Tibial nerve (tissue), 3 donors: ENCODE data around the gene SIPA1.

ENCODE experiments used
- POLR2A ChIP-seq, 2 donors: fragments of 450-650 bp; IDR thresholded peaks; one replicate each; pipeline ENCODE4 v1.6.1; 2017; ENCODE audit warnings: antibody characterized with exemption in 2 of 2, mild to moderate bottlenecking in 2 of 2, moderate library complexity in 2 of 2
- TF ChIP-seq, protein P1 (sequence below), 5 experiments: fragments of 200-600 bp in 3 of 5; fragments of 450-650 bp in 2 of 5; sonication (generic) in 3 of 5; IDR thresholded peaks; one replicate each; pipeline ENCODE4 v1.5.1; 2016 to 2019; ENCODE audit warnings: antibody characterized with exemption in 5 of 5, mild to moderate bottlenecking in 3 of 5, moderate library complexity in 2 of 5

DNA sequence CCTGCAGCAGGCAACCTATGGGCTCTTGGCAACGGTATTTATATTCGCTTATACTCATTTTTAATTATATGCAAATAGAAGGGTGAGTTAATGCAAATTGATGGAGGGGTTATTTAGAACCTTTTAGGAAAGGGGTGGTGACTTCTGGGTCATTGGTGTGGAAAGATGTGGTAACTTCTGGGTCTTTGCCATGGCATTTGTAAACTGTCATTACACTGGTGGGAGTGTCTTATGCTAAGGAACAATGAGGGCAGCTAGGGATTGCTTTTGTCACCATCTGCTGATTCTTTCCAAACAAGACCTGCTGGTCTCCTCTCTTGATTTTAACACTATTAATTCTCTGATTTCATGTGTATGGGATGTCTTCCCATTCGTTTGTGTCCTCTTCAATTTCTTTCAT lies 62.5 kb downstream of the SIPA1 start:
- TF ChIP-seq POLR2A (IDR thresholded peaks at IDR 0.05) = no peak
- TF ChIP-seq, protein P1, sequence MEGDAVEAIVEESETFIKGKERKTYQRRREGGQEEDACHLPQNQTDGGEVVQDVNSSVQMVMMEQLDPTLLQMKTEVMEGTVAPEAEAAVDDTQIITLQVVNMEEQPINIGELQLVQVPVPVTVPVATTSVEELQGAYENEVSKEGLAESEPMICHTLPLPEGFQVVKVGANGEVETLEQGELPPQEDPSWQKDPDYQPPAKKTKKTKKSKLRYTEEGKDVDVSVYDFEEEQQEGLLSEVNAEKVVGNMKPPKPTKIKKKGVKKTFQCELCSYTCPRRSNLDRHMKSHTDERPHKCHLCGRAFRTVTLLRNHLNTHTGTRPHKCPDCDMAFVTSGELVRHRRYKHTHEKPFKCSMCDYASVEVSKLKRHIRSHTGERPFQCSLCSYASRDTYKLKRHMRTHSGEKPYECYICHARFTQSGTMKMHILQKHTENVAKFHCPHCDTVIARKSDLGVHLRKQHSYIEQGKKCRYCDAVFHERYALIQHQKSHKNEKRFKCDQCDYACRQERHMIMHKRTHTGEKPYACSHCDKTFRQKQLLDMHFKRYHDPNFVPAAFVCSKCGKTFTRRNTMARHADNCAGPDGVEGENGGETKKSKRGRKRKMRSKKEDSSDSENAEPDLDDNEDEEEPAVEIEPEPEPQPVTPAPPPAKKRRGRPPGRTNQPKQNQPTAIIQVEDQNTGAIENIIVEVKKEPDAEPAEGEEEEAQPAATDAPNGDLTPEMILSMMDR (IDR thresholded peaks at IDR 0.05) = no peak
